HG03571 (cell line): ENCODE data around the gene ADCK2.
"Not testable (repeated sequence)": the region's sequence is repeated elsewhere in the genome, so short reads cannot be mapped to it uniquely, and the experiment has no call there.

Source experiments
- ATAC-seq: cut with Tn5 transposase; IDR thresholded peaks from one replicate; pipeline ENCODE4 v1.9.1; 2021; ENCODE audit not compliant: unreplicated experiment

Gene ADCK2

GRCh38 chr7:140646931-140647647 is 25.7 kb upstream of the ADCK2 start:
- peak; percentile 92 for ATAC-seq

GRCh38 chr7:140649556-140650205 is 23.1 kb upstream of the ADCK2 start:
- no peak for ATAC-seq

- no peak for ATAC-seq
These were observed 22.4 kb upstream of the ADCK2 start for GRCh38 chr7:140650367-140650766.

GRCh38 chr7:140653319-140654108 is 19.2 kb upstream of the ADCK2 start:
- ATAC-seq = no peak

- ATAC-seq = no peak
These were observed 18.7 kb upstream of the ADCK2 start for GRCh38 chr7:140654109-140654387.

GRCh38 chr7:140654661-140655060 is 18.1 kb upstream of the ADCK2 start:
- no peak for ATAC-seq

- ATAC-seq = no peak
These were observed 17.0 kb upstream of the ADCK2 start for GRCh38 chr7:140655511-140656408.

GRCh38 chr7:140656548-140657515 is 15.9 kb upstream of the ADCK2 start:
- ATAC-seq = peak; percentile 78

- no peak for ATAC-seq
These were observed 14.9 kb upstream of the ADCK2 start for GRCh38 chr7:140657891-140658290.

GRCh38 chr7:140659856-140660255 is 12.9 kb upstream of the ADCK2 start:
- no peak for ATAC-seq

GRCh38 chr7:140661124-140661523 is 11.6 kb upstream of the ADCK2 start:
- ATAC-seq = no peak

- not testable (repeated sequence) for ATAC-seq
These were observed 9.8 kb upstream of the ADCK2 start for GRCh38 chr7:140662938-140663337.

- ATAC-seq = no peak
These were observed 5.3 kb upstream of the ADCK2 start for GRCh38 chr7:140667476-140667875.

GRCh38 chr7:140668641-140669040 is 4.1 kb upstream of the ADCK2 start:
- no peak for ATAC-seq

GRCh38 chr7:140669352-140669751 is 3.4 kb upstream of the ADCK2 start:
- no peak for ATAC-seq

- ATAC-seq = not testable (repeated sequence)
These were observed 2.9 kb upstream of the ADCK2 start for GRCh38 chr7:140669862-140670261.

- no peak for ATAC-seq
These were observed 2.3 kb upstream of the ADCK2 start for GRCh38 chr7:140670343-140670935.

GRCh38 chr7:140671966-140672365 is 779 bp upstream of the ADCK2 start:
- no peak for ATAC-seq

GRCh38 chr7:140673063-140673773 is 473 bp downstream of the ADCK2 start:
- ATAC-seq = peak; percentile 41
